Testis (tissue), 2 donors: ENCODE measurements around the gene BRD4.

Experiments used
- POLR2A ChIP-seq: fragments of 450-650 bp; IDR thresholded peaks from one replicate; pipeline ENCODE4 v1.6.1; 2017; ENCODE audit warnings: antibody characterized with exemption, mild to moderate bottlenecking, moderate library complexity
- TF ChIP-seq, protein P1 (sequence below), 3 experiments: fragments of 450-650 bp in 2 of 3; fragments of 200-600 bp in 1 of 3; sonication (generic) in 1 of 3; IDR thresholded peaks; one replicate each; pipeline ENCODE4 v1.5.1; 2016 to 2019; ENCODE audit warnings: antibody characterized with exemption in 3 of 3, mild to moderate bottlenecking in 2 of 3, moderate library complexity in 1 of 3

GRCh38 chr19:15269806-15270205 lies 62.5 kb downstream of the BRD4 start:
- TF ChIP-seq, protein P1, sequence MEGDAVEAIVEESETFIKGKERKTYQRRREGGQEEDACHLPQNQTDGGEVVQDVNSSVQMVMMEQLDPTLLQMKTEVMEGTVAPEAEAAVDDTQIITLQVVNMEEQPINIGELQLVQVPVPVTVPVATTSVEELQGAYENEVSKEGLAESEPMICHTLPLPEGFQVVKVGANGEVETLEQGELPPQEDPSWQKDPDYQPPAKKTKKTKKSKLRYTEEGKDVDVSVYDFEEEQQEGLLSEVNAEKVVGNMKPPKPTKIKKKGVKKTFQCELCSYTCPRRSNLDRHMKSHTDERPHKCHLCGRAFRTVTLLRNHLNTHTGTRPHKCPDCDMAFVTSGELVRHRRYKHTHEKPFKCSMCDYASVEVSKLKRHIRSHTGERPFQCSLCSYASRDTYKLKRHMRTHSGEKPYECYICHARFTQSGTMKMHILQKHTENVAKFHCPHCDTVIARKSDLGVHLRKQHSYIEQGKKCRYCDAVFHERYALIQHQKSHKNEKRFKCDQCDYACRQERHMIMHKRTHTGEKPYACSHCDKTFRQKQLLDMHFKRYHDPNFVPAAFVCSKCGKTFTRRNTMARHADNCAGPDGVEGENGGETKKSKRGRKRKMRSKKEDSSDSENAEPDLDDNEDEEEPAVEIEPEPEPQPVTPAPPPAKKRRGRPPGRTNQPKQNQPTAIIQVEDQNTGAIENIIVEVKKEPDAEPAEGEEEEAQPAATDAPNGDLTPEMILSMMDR (IDR thresholded peaks at IDR 0.05): no peak
- no peak for TF ChIP-seq POLR2A
